ENCODE results near the gene TBC1D3I.

TBC1D3I gene

DNA sequence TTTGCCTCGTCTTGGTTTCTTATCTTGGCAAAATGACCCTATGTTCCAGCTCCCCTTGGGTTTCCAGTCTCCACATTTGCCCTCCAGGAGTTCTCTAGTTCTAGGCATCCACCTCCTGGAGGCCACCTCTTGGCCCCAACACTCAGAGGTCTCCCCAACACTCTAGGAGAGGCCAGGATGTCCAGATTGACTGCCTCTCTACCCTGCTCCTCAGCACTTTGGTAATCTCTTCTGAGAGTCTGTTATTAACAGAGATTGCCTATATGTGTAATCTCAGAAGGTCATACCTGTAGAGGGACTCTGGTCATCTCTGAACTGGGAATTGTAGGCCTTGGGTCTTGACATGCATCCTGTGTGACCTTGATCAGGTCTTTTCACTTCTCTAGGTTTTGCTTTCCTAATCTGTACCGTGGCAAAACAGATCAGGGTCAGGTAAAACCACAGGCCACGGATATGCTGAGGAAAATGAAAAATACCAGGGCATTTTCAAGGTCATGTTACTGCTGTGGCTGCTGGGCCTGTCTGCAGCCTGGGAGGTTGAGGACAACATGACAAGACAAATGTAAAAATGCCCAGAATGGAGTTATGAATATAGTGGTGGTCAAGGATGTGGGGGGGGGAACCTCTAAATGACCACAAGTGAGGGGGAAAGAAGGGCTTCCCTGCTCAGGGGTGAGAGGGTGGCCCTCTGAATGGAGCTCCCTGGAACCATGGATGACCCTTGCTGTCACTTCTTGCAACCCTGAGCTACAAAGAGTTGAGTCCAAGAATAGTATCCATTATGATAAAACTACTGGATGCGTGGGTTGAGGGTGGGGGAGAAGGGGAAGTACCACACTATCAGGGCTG, 58.5 kb downstream of the TBC1D3I start:
- no peak for DNase-seq

DNA sequence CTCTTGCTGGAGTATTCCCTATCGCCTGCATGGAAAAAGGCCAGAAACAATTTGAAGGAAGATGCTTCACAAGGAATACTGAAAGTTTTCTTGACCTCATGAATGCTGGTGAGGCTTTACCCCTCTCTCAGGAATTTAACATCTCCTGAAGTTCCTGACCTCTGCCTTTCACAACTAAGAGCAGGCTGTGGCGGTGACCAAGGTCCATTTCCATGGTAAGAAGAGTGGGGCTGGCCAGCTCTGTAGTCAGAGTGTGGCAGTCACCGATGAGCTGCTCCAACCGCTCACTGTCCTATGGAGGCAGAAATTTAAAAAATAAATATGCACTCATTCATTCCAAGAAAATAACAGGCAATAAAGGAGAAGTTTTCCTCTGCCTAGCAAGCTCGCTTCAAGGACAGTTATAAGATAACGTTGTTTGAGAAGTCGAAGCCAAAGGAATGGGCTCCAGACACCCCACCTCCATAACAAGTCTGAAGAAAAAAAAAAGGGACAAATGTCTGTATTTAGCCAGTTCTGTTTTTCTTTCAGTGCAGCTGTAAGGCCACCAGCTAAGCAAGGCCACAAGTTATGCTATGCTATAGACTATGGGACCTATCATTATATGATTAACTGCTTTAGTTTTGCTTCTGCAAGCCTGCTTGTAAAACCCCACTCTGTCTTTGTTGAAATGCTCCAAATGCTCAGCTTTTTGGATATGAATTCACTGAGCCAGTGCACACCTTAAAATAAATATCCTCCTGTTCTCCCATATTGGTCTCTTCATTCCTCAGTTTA, 59.5 kb downstream of the TBC1D3I start:
- no peak for DNase-seq
